Hepatocyte (in vitro differentiated cells): Measurements from ENCODE around the gene FRMD3.

ENCODE experiments used
- EZH2 ChIP-seq: fragments of 200-600 bp; sonication (generic); IDR thresholded peaks from 2 replicates; pipeline ENCODE4 v1.6.1; 2016; ENCODE audit warnings: antibody characterized with exemption, mild to moderate bottlenecking, borderline replicate concordance
- EZH2phosphoT487 ChIP-seq: fragments of 200-600 bp; sonication (generic); IDR thresholded peaks from one replicate; pipeline ENCODE4 v1.6.1; 2018; ENCODE audit warnings: antibody characterized with exemption, mild to moderate bottlenecking, low read depth, moderate library complexity; ENCODE audit not compliant: unreplicated experiment, severe bottlenecking
- TF ChIP-seq, protein P1 (sequence below): fragments of 200-600 bp; sonication (generic); IDR thresholded peaks from 2 replicates; pipeline ENCODE4 v1.5.1; 2016; ENCODE audit warnings: antibody characterized with exemption, mild to moderate bottlenecking; ENCODE audit not compliant: poor library complexity

- TF ChIP-seq, protein P1, sequence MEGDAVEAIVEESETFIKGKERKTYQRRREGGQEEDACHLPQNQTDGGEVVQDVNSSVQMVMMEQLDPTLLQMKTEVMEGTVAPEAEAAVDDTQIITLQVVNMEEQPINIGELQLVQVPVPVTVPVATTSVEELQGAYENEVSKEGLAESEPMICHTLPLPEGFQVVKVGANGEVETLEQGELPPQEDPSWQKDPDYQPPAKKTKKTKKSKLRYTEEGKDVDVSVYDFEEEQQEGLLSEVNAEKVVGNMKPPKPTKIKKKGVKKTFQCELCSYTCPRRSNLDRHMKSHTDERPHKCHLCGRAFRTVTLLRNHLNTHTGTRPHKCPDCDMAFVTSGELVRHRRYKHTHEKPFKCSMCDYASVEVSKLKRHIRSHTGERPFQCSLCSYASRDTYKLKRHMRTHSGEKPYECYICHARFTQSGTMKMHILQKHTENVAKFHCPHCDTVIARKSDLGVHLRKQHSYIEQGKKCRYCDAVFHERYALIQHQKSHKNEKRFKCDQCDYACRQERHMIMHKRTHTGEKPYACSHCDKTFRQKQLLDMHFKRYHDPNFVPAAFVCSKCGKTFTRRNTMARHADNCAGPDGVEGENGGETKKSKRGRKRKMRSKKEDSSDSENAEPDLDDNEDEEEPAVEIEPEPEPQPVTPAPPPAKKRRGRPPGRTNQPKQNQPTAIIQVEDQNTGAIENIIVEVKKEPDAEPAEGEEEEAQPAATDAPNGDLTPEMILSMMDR, result no peak
- no peak for TF ChIP-seq EZH2phosphoT487
- no peak for TF ChIP-seq EZH2
These were observed 82.0 kb downstream of the FRMD3 start for GRCh38 chr9:83456226-83456625.
